Gastroesophageal sphincter (tissue), 3 donors: ENCODE results near the gene CDRT4.

Experiments
- POLR2A ChIP-seq, 2 donors: fragments of 450-650 bp; IDR thresholded peaks; one replicate each; pipeline ENCODE4 v1.6.1; 2017; ENCODE audit warnings: antibody characterized with exemption in 2 of 2, mild to moderate bottlenecking in 2 of 2, moderate library complexity in 1 of 2
- POLR2AphosphoS5 ChIP-seq: sonication (generic); formaldehyde crosslinking; IDR thresholded peaks from one replicate; pipeline ENCODE4 v1.6.1; 2017; ENCODE audit warnings: antibody characterized with exemption
- TF ChIP-seq, protein P1 (sequence below), 4 experiments: fragments of 200-600 bp in 2 of 4; fragments of 450-650 bp in 2 of 4; sonication (generic) in 1 of 4; IDR thresholded peaks; one replicate each; pipeline ENCODE4 v1.5.1; 2017 to 2019; ENCODE audit warnings: antibody characterized with exemption in 4 of 4, mild to moderate bottlenecking in 2 of 4, moderate library complexity in 2 of 4

- TF ChIP-seq, protein P1, sequence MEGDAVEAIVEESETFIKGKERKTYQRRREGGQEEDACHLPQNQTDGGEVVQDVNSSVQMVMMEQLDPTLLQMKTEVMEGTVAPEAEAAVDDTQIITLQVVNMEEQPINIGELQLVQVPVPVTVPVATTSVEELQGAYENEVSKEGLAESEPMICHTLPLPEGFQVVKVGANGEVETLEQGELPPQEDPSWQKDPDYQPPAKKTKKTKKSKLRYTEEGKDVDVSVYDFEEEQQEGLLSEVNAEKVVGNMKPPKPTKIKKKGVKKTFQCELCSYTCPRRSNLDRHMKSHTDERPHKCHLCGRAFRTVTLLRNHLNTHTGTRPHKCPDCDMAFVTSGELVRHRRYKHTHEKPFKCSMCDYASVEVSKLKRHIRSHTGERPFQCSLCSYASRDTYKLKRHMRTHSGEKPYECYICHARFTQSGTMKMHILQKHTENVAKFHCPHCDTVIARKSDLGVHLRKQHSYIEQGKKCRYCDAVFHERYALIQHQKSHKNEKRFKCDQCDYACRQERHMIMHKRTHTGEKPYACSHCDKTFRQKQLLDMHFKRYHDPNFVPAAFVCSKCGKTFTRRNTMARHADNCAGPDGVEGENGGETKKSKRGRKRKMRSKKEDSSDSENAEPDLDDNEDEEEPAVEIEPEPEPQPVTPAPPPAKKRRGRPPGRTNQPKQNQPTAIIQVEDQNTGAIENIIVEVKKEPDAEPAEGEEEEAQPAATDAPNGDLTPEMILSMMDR (IDR thresholded peaks at IDR 0.05) = no peak
- TF ChIP-seq POLR2A (IDR thresholded peaks at IDR 0.05) (no peak), POLR2AphosphoS5 (peak; percentile 18)
Measured at GRCh38 chr17:15447928-15448579, 19.4 kb downstream of the CDRT4 start.
